ENCODE results near the gene LIN28A.
A peak's percentile ranks its signal among the peaks of the same experiment; 100 is the strongest.
"Not testable (repeated sequence)": the region's sequence is repeated elsewhere in the genome, so short reads cannot be mapped to it uniquely, and the experiment has no call there.

Gene LIN28A

DNA sequence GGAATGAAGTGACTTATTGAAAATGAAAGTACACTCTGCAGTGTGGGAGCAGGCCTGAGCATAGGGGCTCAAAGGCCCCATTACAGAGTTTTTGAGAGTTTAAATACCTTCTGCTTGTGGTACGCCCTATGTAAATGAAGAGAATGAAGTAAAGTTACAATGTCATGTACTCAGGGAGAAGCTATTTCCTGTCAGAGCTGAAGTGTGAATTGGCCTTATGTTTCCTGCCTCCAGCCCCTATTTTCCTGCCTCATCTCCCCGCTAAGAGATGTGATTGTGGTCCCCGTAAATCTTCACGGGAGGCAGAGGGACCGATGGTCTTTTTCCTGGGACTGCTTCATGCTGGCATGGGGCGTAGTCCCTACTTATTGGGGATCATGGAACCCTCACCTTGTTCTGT, 35.5 kb upstream of the LIN28A start:
- peak overlapping the region; percentile 42 for H3K4me3 Mint-ChIP-seq

DNA sequence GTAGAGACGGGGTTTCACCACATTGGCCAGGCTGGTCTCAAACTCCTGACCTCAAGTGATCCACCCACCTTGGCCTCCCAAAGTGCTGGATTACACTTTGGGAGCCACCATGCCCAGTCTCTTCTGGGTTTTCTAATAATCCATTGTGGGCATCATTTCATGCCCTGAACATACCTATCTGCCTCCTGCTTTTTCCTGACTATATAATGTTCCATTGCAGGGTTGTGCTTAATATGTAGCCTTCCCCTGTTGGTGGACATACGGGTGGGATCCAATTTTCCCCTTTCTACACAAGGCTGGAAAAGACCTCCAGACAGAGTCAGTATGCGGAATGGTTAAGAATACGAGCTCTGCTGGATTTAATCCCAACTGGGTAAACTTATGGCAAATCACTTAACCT, 34.6 kb upstream of the LIN28A start:
- no peak overlapping the region for H3K4me3 Mint-ChIP-seq
- H3K36me3 Mint-ChIP-seq (ENCODE audit: low read depth): peaks cover 1% of the 10 kb centered on the region
- no peaks in the 10 kb centered on the region for H3K27me3 Mint-ChIP-seq
- H3K27ac Mint-ChIP-seq: peak overlapping the region; percentile 52
- peaks cover 89% of the 10 kb centered on the region for H3K4me1 Mint-ChIP-seq (ENCODE audit: low read depth)
- H3K9me3 Mint-ChIP-seq: peaks cover 5% of the 10 kb centered on the region

More for the DNA sequence above, 35.5 kb upstream of the LIN28A start:
- H3K9me3 Mint-ChIP-seq: peaks cover 5% of the 10 kb centered on the region
- peaks cover 5% of the 10 kb centered on the region for H3K36me3 Mint-ChIP-seq (ENCODE audit: low read depth)
- H3K4me1 Mint-ChIP-seq (ENCODE audit: low read depth): peaks cover 96% of the 10 kb centered on the region
- peak overlapping the region; percentile 78 for H3K27ac Mint-ChIP-seq
- no peaks in the 10 kb centered on the region for H3K27me3 Mint-ChIP-seq

DNA sequence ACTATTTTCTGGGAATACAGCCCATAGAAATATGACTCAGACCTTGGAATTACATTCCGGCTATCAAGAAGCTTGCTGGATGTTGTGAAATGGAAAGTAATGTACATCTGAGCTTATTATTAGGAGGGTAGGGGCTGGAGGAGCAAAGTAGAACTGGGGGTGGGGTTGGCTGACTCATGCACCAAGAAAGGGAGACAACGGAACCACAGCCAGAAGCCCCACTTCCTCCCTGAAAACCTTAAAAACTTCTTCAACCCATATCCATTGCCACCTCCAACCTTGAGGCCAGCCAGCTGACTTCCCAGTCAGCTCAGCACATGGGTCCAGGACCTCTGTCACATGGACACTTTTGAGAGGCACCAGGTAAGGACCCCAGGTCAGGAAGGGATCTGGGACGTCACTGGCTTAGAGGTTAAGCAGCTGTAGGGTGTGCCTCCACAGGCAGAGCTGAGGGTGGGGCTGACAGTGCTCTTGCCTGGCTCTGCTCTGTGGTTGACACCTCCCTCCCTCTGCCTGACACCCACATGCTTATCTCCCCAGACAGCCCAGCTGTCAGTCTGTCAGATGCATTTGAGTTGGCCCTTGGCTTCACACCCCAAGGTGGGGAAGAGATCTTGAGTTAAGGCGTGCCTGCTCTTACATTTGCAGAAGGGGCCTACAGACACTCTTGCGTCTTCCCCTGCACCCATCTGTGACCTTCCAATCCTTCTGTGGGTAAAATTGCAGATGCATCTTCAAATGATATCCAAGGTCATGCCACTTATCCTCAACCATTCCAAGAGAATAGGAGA, 32.3 kb upstream of the LIN28A start:
- H3K9me3 Mint-ChIP-seq: peaks cover 5% of the 10 kb centered on the region
- peak overlapping the region; percentile 78 for H3K27ac Mint-ChIP-seq
- no peaks in the 10 kb centered on the region for H3K27me3 Mint-ChIP-seq
- H3K36me3 Mint-ChIP-seq (ENCODE audit: low read depth): no peaks in the 10 kb centered on the region
- H3K4me3 Mint-ChIP-seq: peak overlapping the region; percentile 51
- peaks cover 67% of the 10 kb centered on the region for H3K4me1 Mint-ChIP-seq (ENCODE audit: low read depth)

DNA sequence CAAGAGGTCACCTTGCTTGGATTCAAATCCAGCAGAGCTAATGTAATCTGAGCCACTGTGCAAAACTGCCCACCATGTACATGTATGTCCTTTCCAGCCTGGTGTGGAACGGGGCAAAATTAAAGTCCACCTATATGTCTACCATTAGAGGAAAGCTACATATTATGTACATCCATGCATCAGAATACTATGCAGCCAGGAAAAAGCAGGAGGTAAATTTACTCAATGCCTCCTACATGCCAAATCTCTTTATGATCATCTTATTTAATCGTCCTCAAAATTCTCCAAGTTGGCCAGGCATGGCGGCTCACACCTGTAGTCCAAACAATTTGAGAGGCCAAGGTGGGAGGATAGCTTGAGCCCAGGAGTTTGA, 31.8 kb upstream of the LIN28A start:
- peaks cover 62% of the 10 kb centered on the region for H3K4me1 Mint-ChIP-seq (ENCODE audit: low read depth)
- H3K27ac Mint-ChIP-seq: peak overlapping the region; percentile 78
- no peaks in the 10 kb centered on the region for H3K36me3 Mint-ChIP-seq (ENCODE audit: low read depth)
- H3K27me3 Mint-ChIP-seq: no peaks in the 10 kb centered on the region
- peaks cover 5% of the 10 kb centered on the region for H3K9me3 Mint-ChIP-seq
- H3K4me3 Mint-ChIP-seq: peak overlapping the region; percentile 51

DNA sequence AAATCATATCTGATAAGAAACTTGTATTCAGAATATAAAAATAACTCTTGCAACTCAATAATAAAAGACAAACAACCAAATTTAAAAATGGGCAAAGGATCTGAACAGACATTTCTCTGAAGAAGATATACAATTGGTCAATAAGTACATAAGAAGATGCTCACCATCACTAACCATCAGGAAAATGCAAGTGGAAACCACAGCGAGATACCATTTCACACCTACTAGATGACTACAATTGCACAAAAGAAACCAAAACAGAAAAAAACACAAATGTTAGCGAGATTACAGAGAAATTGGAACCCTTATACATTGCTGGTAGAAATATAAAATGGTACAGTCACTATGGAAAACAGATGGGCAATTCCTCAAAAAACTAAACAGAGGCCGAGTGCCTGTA, 26.5 kb upstream of the LIN28A start:
- Mint-ChIP-seq H3K9me3 (no peaks in the 10 kb centered on the region), H3K4me3 (no peak overlapping the region), H3K4me1 (ENCODE audit: low read depth) (peaks cover 54% of the 10 kb centered on the region), H3K27ac (no peak overlapping the region), H3K36me3 (ENCODE audit: low read depth) (no peaks in the 10 kb centered on the region), H3K27me3 (no peaks in the 10 kb centered on the region)

DNA sequence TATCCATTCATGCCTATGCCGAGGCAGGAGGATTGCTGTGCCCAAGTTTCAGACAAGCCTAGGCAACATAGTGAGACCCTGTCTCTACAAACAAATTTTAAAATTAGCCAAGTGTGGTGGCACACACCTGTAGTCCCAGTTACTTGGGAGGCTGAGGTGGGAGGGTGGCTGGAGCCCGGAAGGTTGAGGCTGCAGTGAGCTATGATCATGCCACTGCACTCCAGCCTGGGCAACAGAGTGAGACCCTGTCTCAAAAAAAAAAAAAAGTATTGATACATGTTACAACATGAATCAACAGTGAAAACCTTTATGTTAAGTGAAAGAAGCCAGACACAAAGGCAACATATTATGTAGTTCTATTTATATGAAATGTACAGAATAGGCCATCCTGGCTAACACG, 25.6 kb upstream of the LIN28A start:
- H3K27me3 Mint-ChIP-seq; H3K9me3 Mint-ChIP-seq; H3K36me3 Mint-ChIP-seq (ENCODE audit: low read depth); H3K27ac Mint-ChIP-seq; H3K4me3 Mint-ChIP-seq: not testable (repeated sequence)
- peaks cover 58% of the 10 kb centered on the region for H3K4me1 Mint-ChIP-seq (ENCODE audit: low read depth)

DNA sequence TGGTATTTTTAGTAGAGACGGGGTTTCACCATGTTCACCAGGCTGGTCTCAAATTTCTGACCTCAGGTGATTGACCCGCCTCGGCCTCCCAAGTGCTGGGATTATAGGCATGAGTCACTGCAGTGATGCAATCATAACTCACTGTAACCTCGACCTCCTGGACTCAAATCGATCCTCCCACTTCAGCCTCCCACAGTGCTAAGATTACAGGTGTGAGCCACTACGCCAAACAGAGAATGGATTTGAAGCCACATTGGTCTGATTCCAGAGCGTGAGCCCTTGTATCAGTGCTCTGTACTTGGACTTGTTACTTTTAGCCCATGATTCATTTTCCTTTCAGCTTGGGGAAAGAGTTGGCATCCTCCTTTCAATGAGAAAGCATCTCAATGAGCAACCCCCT, 23.2 kb upstream of the LIN28A start:
- H3K9me3 Mint-ChIP-seq: no peaks in the 10 kb centered on the region
- H3K4me3 Mint-ChIP-seq: no peak overlapping the region
- peaks cover 68% of the 10 kb centered on the region for H3K4me1 Mint-ChIP-seq (ENCODE audit: low read depth)
- no peaks in the 10 kb centered on the region for H3K27me3 Mint-ChIP-seq
- no peaks in the 10 kb centered on the region for H3K36me3 Mint-ChIP-seq (ENCODE audit: low read depth)
- no peak overlapping the region for H3K27ac Mint-ChIP-seq

DNA sequence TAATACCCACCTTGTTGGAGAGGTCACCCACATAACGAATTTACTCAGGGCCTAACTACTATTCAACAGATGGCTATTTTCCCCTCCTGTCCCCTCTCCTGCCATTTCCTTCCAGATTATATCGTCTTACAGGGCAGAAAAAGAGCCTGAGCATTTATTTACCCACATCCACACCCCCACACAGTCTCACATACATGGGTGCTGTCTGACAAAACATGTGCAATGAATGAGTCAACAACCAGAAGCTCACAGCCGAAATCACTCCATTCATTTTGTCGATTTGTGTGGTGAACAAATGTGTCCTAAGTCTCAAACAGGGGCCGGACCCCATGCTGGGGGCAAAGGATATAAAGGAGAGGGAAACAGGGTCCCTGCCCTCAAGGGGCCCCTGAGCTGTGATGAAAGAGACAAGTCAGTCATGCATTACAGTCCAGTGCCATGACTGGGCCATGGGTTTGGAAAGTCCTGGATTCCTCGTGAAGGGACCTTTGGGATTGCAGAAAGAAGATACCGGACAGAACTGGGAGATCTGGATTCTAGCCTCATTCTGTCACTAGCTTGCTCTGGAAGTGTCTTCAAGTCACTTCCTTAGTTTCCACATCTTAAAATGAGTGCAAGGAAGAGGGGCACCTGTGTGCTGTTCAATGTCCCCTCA, 21.7 kb upstream of the LIN28A start:
- Mint-ChIP-seq H3K9me3 (no peaks in the 10 kb centered on the region), H3K27ac (peak overlapping the region; percentile 23), H3K4me1 (ENCODE audit: low read depth) (peaks cover 66% of the 10 kb centered on the region), H3K27me3 (no peaks in the 10 kb centered on the region), H3K36me3 (ENCODE audit: low read depth) (no peaks in the 10 kb centered on the region), H3K4me3 (no peak overlapping the region)

DNA sequence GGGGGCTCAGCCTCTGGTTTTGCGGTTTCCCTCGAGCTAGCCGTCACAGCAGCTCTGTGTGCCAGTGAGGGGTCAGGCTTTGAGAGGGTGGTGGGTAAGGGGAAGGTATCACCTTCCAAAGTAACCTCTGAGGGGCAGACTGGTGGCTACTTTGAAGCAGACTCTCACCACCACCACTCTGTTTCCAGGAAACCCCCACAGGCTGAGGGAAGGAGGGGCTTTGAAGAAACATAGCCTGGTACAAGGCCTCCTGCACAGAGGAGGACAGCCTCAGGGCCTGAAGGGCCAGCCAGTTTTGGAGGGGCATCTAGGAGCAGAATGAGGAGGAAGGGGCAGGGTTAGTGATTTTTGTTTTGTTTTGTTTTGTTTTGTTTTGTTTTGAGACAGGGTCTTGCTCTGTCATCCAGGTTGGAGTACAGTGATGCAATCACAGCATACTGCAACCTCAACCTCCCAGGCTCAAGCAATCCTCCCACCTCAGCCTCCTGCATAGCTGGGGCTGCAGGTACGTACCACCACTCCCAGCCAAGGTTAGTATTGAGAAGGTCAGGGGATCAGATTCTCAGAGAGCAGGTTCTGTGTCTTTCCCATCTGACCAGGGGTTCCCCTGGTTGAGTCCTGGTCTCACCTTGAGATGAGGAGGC, 20.9 kb upstream of the LIN28A start:
- H3K4me1 Mint-ChIP-seq (ENCODE audit: low read depth): peaks cover 58% of the 10 kb centered on the region
- H3K4me3 Mint-ChIP-seq: no peak overlapping the region
- H3K27me3 Mint-ChIP-seq: no peaks in the 10 kb centered on the region
- H3K9me3 Mint-ChIP-seq: no peaks in the 10 kb centered on the region
- H3K36me3 Mint-ChIP-seq (ENCODE audit: low read depth): no peaks in the 10 kb centered on the region
- peak overlapping the region; percentile 8 for H3K27ac Mint-ChIP-seq

DNA sequence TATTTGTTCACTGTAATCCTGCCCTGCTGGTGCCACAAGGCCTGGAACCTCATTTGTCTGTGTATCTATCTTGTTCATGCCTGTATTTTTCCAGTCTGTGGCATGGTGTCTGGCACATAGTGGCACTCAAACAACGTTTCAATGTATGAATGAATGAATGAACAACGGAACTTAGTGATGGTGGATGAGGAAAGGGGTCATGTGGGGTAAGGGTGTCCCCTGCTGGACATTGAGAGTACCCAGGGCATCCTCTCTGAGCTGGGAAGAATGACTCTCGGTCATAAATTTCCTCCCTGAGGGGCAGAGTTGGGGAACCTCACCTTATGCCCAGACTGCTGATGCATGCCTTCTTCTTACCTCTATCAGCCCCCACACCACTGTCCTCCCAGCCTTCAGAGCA, 19.2 kb upstream of the LIN28A start:
- Mint-ChIP-seq H3K27ac (peak overlapping the region; percentile 29), H3K4me1 (ENCODE audit: low read depth) (peaks cover 42% of the 10 kb centered on the region), H3K27me3 (no peaks in the 10 kb centered on the region)

DNA sequence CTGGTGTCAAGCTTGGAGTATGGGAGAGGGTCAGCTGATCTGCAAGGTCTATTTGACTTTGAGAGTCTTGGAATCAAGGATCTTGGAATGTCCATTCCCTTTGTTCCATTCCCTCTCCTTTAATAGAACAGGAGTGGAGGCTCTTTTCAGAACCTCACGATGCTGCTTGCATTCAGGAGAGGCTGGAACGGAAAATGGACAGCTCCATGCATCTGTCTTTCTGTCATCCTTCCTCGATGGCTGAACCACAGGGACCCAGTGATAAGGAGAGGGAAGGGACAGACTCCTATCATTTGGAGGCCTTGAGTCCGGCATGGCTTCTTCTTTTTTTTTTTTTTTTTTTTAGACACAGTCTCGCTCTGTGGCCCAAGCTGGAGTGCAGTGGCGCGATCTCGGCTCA, 14.9 kb upstream of the LIN28A start:
- Mint-ChIP-seq H3K27me3 (no peaks in the 10 kb centered on the region), H3K9me3 (no peaks in the 10 kb centered on the region), H3K4me3 (no peak overlapping the region), H3K36me3 (ENCODE audit: low read depth) (no peaks in the 10 kb centered on the region), H3K4me1 (ENCODE audit: low read depth) (peaks cover 12% of the 10 kb centered on the region), H3K27ac (no peak overlapping the region)

More for the DNA sequence above, 19.2 kb upstream of the LIN28A start:
- H3K4me3 Mint-ChIP-seq: no peak overlapping the region
- no peaks in the 10 kb centered on the region for H3K36me3 Mint-ChIP-seq (ENCODE audit: low read depth)
- no peaks in the 10 kb centered on the region for H3K9me3 Mint-ChIP-seq

DNA sequence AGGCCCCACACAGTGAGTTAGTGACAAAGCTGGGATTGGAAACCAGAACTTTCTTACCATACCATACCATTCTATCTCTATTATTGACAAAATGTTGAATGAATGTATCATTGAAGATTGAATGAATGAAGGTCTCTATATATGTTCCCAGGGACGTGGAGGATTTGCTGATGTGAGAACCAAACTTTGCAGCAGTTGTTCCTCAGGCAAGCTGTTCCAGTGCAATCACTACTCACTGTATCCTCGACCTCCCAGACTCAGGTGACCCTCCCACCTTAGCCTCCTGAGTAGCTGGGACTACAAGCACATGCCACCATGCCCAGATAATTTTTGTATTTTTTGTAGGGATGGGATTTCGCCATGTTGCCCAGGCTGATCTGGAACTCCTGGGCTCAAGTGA, 11.6 kb upstream of the LIN28A start:
- no peaks in the 10 kb centered on the region for H3K9me3 Mint-ChIP-seq

DNA sequence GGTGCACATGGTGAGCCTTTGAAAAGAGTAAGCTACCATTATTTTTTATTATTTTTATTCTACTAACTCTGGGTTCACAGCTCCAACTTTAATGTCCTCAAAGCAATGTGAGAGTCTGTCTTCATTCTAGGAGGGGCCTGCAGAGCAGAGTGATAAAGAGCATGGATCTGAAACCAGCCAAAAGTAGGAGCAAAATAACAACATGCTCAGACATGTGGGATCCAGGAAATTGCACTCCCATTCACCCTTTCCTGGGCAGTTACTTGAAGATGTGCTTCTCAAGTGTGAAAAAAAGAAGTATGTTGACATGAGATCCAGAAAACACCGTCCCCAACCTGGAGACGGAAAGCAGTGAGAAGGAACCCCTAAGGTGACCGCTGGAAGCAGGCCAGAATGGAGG, 8.7 kb upstream of the LIN28A start:
- peaks cover 30% of the 10 kb centered on the region for H3K27me3 Mint-ChIP-seq
- no peaks in the 10 kb centered on the region for H3K36me3 Mint-ChIP-seq (ENCODE audit: low read depth)
- H3K4me3 Mint-ChIP-seq: no peak overlapping the region
- H3K27ac Mint-ChIP-seq: no peak overlapping the region
- no peaks in the 10 kb centered on the region for H3K4me1 Mint-ChIP-seq (ENCODE audit: low read depth)
- no peaks in the 10 kb centered on the region for H3K9me3 Mint-ChIP-seq

More for the DNA sequence above, 11.6 kb upstream of the LIN28A start:
- no peak overlapping the region for H3K27ac Mint-ChIP-seq
- no peaks in the 10 kb centered on the region for H3K36me3 Mint-ChIP-seq (ENCODE audit: low read depth)
- H3K4me3 Mint-ChIP-seq: no peak overlapping the region
- H3K4me1 Mint-ChIP-seq (ENCODE audit: low read depth): no peaks in the 10 kb centered on the region
- H3K27me3 Mint-ChIP-seq: peaks cover 13% of the 10 kb centered on the region

DNA sequence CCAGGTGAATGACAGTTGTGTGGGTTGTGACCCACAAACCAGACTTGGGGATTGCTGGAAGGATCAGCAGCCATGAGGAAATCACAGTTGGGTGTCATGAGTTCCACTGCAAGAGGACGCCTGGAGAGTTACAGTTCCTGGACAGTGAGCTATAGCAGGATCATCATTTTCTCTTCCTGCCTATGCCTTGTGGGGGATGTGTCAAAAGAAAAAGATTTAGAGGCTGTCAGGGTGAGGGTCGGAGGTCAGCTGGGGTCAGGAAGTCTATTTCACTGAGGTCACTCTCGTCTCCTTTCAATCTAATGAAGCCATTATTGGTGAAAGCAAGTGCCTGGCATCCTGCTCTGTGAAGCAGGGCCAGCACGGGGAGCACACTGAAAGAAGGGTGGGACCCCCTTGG, 7.0 kb upstream of the LIN28A start:
- Mint-ChIP-seq H3K27ac (no peak overlapping the region), H3K4me3 (no peak overlapping the region), H3K36me3 (ENCODE audit: low read depth) (no peaks in the 10 kb centered on the region), H3K9me3 (no peaks in the 10 kb centered on the region), H3K27me3 (peaks cover 34% of the 10 kb centered on the region), H3K4me1 (ENCODE audit: low read depth) (peaks cover 3% of the 10 kb centered on the region)

DNA sequence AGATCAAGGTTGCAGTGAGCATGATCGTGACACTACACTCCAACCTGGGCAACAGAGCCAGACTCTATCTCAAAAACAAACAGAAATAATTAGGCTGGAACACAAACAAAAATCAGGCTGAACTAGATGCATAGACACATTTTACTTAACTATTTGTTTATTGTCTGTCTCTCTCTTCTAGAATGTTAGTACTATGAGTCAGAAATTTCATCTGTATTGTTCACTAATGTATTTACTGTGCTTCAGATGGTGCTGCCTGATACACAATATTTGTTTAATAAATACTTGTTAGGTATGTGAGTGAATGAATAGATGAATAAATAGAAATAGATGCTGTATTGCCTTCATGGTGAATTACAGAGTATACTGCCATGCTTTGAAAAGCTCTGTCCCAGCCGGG, 6.0 kb upstream of the LIN28A start:
- Mint-ChIP-seq H3K36me3 (ENCODE audit: low read depth) (no peaks in the 10 kb centered on the region), H3K4me1 (ENCODE audit: low read depth) (peaks cover 13% of the 10 kb centered on the region), H3K9me3 (no peaks in the 10 kb centered on the region), H3K27me3 (peaks cover 44% of the 10 kb centered on the region), H3K27ac (no peak overlapping the region), H3K4me3 (no peak overlapping the region)
